ACC112 (cell line): ENCODE results near the gene MLEC.

ENCODE experiments used
- H2AFZ ChIP-seq: fragments of 200-600 bp; sonication (generic); one replicate; pipeline ENCODE4 v1.6.0; 2017; ENCODE audit warnings: antibody characterized with exemption, low read length; ENCODE audit not compliant: unreplicated experiment
- H3K27ac ChIP-seq: fragments of 200-600 bp; sonication (generic); 2 replicates; pipeline ENCODE4 v1.5.1; 2014; ENCODE audit warnings: low read depth, mild to moderate bottlenecking, antibody characterized with exemption, low read length, moderate library complexity
- H3K27me3 ChIP-seq: fragments of 200-600 bp; sonication (generic); 2 replicates; pipeline ENCODE4 v1.6.1; 2014; ENCODE audit warnings: mild to moderate bottlenecking, antibody characterized with exemption, low read length, moderate library complexity, mixed read lengths; ENCODE audit not compliant: insufficient read depth
- H3K36me3 ChIP-seq: fragments of 200-600 bp; sonication (generic); 2 replicates; pipeline ENCODE4 v1.6.1; 2016; ENCODE audit warnings: mild to moderate bottlenecking, antibody characterized with exemption, low read length, moderate library complexity, mixed read lengths; ENCODE audit not compliant: insufficient read depth
- H3K4me1 ChIP-seq: fragments of 200-600 bp; sonication (generic); one replicate; pipeline ENCODE4 v1.6.1; 2016; ENCODE audit warnings: low read length, mixed read lengths; ENCODE audit not compliant: insufficient read depth, unreplicated experiment, control insufficient read depth
- H3K4me3 ChIP-seq: fragments of 200-600 bp; sonication (generic); 2 replicates; pipeline ENCODE4 v1.5.1; 2014; ENCODE audit warnings: mild to moderate bottlenecking, low read depth, low read length
- H3K79me2 ChIP-seq: fragments of 200-600 bp; sonication (generic); one replicate; pipeline ENCODE4 v1.6.0; 2016; ENCODE audit warnings: low read length; ENCODE audit not compliant: control insufficient read depth, unreplicated experiment, insufficient read depth

MLEC gene

DNA sequence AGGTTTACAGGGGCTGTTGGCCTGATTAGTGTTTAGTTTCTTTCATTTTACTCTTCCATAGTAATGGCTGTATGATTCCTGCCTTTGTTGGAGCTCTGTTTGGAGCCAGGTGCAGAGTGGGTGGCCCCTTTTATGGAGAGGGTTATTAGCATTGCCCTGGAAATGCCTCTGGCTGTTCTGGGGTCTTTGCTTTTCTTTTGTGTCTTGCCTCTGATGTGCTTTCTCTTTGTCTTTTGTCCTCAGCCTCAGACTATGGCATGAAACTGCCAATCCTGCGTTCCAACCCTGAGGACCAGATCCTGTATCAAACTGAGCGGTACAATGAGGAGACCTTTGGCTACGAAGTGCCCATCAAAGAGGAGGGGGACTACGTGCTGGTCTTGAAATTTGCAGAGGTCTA, 6.9 kb downstream of the MLEC start:
- no peaks in the 10 kb centered on the region for H3K27me3 ChIP-seq
- H3K27ac ChIP-seq: no peak overlapping the region
- H3K4me1 ChIP-seq: peaks cover 15% of the 10 kb centered on the region
- H3K4me3 ChIP-seq: no peak overlapping the region
- no peak overlapping the region for H2AFZ ChIP-seq
- peaks cover 47% of the 10 kb centered on the region for H3K79me2 ChIP-seq
- peaks cover 25% of the 10 kb centered on the region for H3K36me3 ChIP-seq

DNA sequence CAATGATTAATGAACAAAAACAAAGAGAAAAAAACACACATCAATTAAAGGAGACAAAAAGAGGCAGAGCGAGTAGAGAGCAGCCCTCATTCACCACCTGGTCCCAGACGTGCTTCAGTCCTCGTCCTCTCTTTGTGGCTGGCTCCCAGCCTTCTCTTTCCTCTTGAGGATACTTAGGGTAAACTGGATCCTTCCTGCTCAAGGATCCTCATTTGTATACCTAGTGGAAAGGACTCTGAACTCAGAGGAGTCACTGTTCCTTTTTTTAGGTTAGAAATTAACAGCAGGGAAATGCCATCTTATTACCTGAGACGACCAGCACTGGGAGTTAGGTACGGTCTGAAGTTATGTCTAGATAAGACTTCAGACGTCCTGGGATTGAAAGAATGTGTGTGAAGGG, 9.7 kb downstream of the MLEC start:
- peaks cover 25% of the 10 kb centered on the region for H3K36me3 ChIP-seq
- H3K4me1 ChIP-seq: peaks cover 6% of the 10 kb centered on the region
- H3K27me3 ChIP-seq: no peaks in the 10 kb centered on the region
- H3K4me3 ChIP-seq: no peak overlapping the region
- H3K79me2 ChIP-seq: peaks cover 20% of the 10 kb centered on the region
- H2AFZ ChIP-seq: no peak overlapping the region
- H3K27ac ChIP-seq: no peak overlapping the region

DNA sequence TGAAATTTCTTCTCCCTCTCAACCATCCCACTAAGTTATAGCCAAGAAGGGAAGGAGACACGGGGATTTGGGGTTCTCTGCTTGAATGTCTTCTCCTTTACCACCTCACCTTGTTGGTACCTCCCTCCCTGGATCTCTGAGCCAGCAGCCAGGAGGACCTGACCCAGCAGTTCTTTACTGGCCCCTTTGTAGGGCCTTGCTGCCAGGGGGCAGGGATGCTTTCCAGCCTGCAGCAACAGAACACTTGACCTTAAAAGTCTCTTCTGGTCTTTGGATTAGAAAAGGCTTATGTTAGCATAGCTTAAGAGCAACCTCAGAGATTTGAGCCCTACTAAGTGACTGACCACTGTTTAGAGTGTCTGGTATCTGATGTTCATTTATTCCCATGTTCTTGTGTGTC, 10.4 kb downstream of the MLEC start:
- Histone ChIP-seq H3K27ac (no peak overlapping the region), H3K4me3 (no peak overlapping the region), H3K4me1 (peaks cover 3% of the 10 kb centered on the region), H3K79me2 (peaks cover 15% of the 10 kb centered on the region), H3K27me3 (no peaks in the 10 kb centered on the region), H2AFZ (no peak overlapping the region), H3K36me3 (peaks cover 25% of the 10 kb centered on the region)

DNA sequence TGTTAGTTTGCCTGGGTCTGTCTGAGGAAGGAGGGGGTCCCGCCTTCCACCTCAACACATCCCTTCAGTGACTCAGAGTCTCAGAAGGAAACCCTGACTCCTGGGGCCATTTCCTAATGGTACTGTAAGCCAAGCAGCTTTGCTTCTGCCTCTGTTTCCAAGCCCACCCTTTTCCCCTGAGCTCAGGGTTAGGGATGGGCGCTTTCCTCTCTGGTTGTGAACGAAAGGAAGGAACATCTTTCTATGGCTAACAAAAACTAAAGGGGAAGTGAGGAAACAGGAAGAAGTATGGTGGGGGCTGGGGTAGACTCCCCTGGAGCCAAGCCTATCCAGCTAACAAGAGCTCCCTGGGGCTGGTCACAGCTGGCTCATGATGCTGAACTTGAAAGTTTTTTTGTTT, 11.7 kb downstream of the MLEC start:
- H3K36me3 ChIP-seq: peaks cover 23% of the 10 kb centered on the region
- peaks cover 3% of the 10 kb centered on the region for H3K79me2 ChIP-seq
- H3K27me3 ChIP-seq: no peaks in the 10 kb centered on the region
- no peaks in the 10 kb centered on the region for H3K4me1 ChIP-seq
- H2AFZ ChIP-seq: no peak overlapping the region
- H3K4me3 ChIP-seq: no peak overlapping the region
- no peak overlapping the region for H3K27ac ChIP-seq

DNA sequence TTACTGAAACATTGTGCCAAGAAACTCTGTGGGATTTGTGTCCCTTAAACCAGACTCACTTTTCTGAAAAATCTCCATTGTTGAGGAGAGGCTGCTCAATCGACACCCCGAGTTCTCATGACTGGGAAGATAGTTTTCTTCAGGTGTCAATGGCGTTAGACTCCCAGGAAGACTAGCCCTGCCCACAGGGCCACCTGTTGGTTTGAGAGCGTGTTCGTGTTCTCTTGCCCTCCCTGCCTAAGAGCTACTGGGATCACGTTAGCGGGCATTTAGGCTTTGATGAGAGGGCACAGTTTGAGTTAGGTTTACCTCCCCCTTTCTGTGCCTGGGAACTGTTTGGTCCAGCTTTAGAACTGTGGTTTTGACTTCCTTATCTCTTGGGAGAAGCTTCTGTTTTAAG, 12.6 kb downstream of the MLEC start:
- no peak overlapping the region for H3K27ac ChIP-seq
- no peak overlapping the region for H3K4me3 ChIP-seq
- no peak overlapping the region for H2AFZ ChIP-seq
- H3K79me2 ChIP-seq: no peaks in the 10 kb centered on the region
- no peaks in the 10 kb centered on the region for H3K27me3 ChIP-seq
- peaks cover 22% of the 10 kb centered on the region for H3K36me3 ChIP-seq
- no peaks in the 10 kb centered on the region for H3K4me1 ChIP-seq

DNA sequence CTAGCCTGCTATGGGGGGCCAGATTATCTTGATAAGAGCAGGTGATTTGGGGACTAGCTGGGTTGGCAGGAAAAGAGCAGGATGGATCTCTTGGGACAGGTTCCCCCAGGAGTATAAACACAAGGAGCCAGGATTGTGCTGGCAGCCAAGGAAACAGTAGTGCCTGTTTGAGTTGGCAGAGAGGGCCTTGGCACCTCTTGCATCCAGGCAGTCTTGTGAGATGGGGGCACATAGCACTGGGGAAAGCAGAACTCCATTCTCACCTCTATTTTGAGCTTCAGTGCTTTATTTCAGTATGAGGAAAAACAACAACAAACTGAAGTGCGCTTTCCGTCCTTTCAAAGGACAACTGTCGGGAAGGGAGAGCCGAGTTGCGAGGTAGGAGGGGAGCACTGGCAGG, 13.9 kb downstream of the MLEC start:
- Histone ChIP-seq H3K79me2 (no peaks in the 10 kb centered on the region), H3K4me3 (no peak overlapping the region), H3K27ac (no peak overlapping the region), H3K27me3 (no peaks in the 10 kb centered on the region), H2AFZ (no peak overlapping the region), H3K36me3 (peaks cover 9% of the 10 kb centered on the region), H3K4me1 (no peaks in the 10 kb centered on the region)

DNA sequence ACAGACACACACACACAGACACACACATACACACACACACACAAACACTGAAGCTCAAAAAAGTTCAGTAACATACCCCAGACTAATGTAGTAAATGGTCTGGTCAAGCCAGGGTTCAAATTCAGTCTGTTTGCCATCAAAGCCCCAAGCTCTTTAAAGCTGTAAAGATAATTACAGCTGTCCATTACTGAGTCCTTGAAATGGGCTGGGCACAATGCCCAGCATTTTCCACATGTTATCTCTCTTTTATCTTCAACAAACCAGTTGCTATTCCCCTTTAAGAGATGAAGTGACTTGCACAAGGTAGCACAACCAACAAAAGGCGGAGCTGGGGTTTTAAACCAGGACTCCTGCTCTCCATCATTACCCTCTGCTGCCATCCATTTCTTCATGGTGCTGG, 15.7 kb downstream of the MLEC start:
- Histone ChIP-seq H3K4me3 (no peak overlapping the region), H3K79me2 (no peaks in the 10 kb centered on the region), H3K36me3 (no peaks in the 10 kb centered on the region; the same call in none of the 2 replicates), H2AFZ (no peak overlapping the region), H3K27me3 (no peaks in the 10 kb centered on the region), H3K27ac (no peak overlapping the region), H3K4me1 (no peaks in the 10 kb centered on the region)

DNA sequence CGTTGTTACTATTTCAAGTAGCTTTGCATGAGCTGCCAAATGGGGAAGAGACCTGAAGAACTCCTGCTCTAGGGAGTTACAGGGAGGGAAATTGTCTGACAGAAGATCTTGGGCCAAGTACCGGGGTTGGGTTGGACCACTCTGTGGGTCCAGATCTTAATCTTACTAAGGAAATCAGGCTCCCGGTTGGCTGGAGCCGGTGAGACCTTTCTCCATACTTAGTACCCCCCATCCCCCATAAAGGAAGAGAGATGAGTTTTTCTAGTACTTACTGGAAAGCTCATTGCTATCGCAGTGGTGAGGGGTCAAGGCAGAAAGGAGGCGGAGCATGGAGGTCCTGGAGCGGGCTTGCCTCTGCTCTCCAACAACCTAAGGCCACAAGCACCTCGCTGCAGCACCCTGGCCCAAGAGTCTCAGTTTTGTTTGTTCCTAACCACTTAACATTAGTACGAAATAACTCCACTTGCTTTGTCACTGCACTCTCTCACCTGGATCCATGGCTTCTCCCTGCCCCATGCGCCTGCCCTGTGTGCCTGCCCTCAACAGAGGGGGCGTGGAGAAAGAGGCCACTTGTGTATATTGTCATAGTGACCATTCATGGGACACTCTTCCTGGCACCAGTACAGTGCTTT, 16.5 kb downstream of the MLEC start:
- H2AFZ ChIP-seq: no peak overlapping the region
- no peaks in the 10 kb centered on the region for H3K27me3 ChIP-seq
- no peaks in the 10 kb centered on the region for H3K79me2 ChIP-seq
- no peaks in the 10 kb centered on the region; the same call in none of the 2 replicates for H3K36me3 ChIP-seq
- no peaks in the 10 kb centered on the region for H3K4me1 ChIP-seq
- no peak overlapping the region for H3K4me3 ChIP-seq
- H3K27ac ChIP-seq: no peak overlapping the region

DNA sequence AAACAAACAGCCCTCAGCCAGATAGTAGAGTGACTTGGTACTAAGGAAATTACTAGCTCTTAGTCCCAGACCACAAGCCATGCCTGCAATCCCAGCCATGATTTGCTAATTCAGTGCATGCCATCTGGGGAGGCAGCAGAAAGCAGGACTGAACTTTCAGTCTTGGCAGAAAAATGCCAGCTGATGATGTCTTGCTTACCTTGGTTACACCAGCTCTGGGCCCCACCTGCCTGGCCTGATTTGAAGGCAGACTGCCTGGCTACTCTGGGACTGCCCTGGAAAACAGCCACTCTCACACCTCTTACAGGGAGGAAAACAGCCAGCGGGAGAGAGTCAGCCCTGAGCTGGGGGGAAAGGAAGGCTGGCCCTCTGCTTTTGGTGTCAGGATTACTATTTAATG, 18.7 kb downstream of the MLEC start:
- Histone ChIP-seq H3K27ac (no peak overlapping the region), H3K79me2 (peaks cover 4% of the 10 kb centered on the region), H3K36me3 (no peaks in the 10 kb centered on the region; the same call in 1 of the 2 replicates), H3K27me3 (no peaks in the 10 kb centered on the region), H2AFZ (no peak overlapping the region), H3K4me3 (no peak overlapping the region), H3K4me1 (peaks cover 5% of the 10 kb centered on the region)

DNA sequence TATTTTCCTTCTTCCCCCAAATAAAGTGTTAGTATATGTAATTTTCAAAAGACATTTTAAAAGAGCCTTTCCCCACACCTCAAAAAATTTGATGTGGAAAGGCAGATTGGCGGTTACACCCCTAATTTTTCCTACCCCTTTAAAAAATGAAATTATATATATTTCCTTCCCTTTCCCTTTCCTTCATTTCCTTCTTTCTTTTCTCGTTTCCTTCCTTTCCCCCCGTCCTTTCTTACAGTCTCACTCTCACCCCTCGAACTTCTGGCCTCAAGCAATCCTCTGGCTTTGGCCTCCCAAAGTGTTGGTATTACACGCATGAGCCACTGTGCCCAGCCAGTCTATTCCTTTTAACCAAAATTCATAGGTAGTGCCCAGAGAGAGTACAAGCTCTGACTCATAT, 19.1 kb downstream of the MLEC start:
- no peak overlapping the region for H3K27ac ChIP-seq
- H3K36me3 ChIP-seq: no peaks in the 10 kb centered on the region; the same call in 1 of the 2 replicates
- H3K4me3 ChIP-seq: no peak overlapping the region
- peaks cover 5% of the 10 kb centered on the region for H3K4me1 ChIP-seq
- no peak overlapping the region for H2AFZ ChIP-seq
- peaks cover 8% of the 10 kb centered on the region for H3K79me2 ChIP-seq
- no peaks in the 10 kb centered on the region for H3K27me3 ChIP-seq

DNA sequence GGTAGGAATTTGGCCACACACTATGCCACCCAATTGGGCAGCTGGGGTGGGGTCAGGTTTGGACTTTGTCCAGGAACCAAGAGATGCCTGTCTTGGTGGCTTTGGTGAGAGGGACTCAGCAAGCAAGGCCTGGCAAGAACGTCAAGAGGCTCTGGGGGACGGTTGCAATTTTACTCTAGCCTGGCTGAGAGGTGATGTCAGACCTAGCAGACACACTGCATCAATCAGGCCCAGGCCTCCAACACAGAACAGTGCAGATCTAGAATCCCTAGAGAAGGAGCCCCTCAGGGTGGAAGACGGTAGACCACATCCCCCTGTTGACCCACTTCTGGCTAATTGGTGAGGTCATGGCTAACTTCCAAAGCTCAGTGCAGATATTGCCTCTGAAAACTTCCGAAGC, 21.7 kb downstream of the MLEC start:
- H3K4me1 ChIP-seq: peaks cover 24% of the 10 kb centered on the region
- no peak overlapping the region for H2AFZ ChIP-seq
- H3K27me3 ChIP-seq: no peaks in the 10 kb centered on the region
- peaks cover 34% of the 10 kb centered on the region for H3K79me2 ChIP-seq
- H3K27ac ChIP-seq: no peak overlapping the region
- H3K4me3 ChIP-seq: no peak overlapping the region
- H3K36me3 ChIP-seq: peaks cover 4% of the 10 kb centered on the region; the same call in 1 of the 2 replicates
